HUDEP-2 (cell line): ENCODE data around the gene CXCR1.
"Not testable (repeated sequence)": the region's sequence is repeated elsewhere in the genome, so short reads cannot be mapped to it uniquely, and the experiment has no call there.

ENCODE experiments used
- DNase-seq, 76 experiments: peaks; one replicate each; lab custom pipeline; 2025; ENCODE audit not compliant: unreplicated experiment in 76 of 76; lab: John Stamatoyannopoulos, UW

Gene CXCR1

DNA sequence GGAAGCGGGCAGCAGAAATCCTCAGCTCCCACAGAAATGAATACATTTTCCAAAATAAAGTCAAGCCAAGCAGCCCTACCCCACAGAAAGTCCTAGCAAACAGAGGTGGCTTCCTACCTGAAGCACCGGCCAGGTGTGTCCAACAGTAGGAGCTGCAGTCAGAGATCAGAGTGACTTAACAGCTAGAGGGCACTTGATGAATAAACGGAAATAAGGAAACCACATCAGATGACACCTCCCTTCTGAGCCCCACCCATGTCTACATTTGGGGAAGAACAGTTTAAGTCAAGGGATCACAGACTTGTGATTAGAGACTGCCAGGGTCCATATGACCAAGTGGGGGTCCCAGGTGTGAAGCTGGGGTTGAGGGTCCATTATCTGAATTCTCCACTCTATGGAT, at the start of gene CXCR1:
Gene CXCR1, minus strand, starts transcription at position 172 of the 400 bp plus-strand sequence. CDS start 1,751 bp downstream, outside the sequence.
- peak in 5 of 76 experiments; percentile 4 to 30 (median 14) for DNase-seq

DNA sequence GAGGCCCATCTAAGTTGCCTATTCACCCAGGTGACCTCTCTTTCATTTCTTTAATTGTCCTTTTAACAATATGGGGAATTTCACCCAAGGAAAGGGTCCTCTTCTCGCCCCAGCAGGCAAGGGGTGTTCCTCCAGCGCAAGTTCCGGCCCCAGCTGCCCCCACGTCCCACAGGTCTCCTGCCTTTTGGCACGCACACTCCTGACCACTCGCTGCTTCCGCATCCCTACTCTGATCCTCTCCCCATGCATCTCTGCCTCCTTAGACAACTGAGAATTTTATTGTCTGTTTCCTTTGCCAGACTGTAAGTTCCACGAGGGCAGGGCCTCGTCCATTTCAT, 49.5 kb upstream of the CXCR1 start:
- DNase-seq: no peak

DNA sequence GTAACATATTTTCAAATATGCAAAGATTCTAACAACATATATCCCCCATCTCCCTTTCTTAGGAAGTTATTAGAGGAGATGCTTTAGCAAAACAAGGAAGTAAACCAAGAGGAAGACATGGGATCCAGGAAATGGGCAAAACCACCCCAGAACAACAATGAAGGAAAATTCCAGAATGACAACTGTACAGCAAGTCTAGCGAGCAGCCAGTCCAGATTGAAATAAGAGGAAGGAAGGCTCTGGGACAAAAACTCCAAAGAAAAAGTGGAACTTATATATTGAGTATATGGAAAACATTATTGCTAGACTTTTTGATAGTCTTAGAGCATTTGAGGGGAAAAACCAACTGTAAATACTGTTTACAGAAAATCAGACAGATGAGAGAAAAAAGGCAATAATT, 47.4 kb upstream of the CXCR1 start:
- no peak for DNase-seq

DNA sequence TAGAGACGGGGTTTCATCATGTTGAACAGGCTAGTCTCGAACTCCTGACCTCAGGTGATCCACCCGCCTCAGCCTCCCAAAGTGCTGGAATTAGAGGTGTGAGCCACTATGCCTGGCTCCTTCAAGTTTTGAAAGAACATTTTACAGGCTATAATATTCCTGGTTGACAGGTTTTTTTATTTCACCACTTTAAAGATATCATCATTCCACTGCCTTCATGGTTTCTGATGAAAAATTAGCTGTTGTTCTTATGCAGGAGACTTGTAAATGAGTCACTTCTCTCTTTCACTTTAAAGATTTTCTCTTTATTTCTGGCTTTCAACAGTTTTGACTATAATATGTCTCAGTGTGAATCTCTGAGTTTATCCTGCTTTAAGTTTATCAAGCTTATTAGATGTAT, 42.3 kb upstream of the CXCR1 start:
- DNase-seq: no peak

DNA sequence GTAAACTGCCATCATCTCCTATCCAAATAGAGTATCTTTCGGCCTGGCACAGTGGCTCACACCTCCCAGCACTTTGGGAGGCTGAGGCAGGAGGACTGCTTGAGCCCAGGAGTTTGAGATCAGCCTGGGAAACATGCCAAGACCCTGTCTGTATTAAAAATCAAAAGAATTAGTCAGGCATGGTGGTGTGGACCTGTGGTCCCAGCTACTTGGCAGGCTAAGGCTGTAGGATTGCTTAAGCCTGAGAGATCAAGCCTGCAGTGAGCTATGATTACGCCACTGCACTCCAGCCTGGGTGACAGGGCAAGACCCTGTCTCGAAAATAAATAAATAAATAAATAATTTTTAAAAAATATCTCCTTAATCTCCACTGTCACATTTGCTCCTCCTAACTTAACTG, 35.5 kb upstream of the CXCR1 start:
- DNase-seq: no peak

DNA sequence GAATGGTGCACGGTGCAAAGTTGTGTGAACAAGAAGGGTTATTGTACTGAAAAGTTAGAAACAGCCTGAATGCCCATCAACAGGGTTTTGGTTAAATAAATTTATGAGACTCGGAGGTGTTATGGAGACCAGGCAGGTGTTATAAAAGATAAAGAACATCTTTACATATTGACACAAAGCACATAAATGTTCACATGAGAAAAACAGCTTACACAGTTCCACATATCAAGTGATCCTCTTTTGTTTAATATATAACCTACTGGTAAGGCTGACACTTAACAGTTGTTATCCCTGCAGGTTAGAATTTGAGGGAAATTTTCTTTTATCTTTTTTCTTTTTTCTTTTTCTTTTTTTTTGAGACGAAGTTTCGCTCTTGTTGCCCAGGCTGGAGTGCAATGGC, 30.2 kb upstream of the CXCR1 start:
- DNase-seq: no peak

DNA sequence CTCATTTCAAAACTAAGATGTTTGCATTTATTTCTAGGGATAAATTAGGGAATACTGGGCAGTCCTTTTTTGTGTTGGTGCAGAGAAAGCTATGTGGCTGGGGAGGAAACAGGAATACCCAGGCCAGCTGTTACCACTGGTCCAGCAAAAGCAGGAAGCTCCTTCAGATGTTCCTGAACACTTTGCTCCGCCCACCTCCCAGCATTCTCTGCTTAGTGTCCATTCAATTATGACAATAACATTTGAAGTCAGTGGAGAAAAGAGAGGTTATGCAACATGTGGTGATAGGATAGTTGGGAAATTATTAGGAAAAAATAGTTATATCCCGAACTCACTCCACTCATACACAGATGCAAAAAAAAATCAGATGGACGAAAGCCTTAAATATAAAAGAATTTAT, 28.1 kb upstream of the CXCR1 start:
- no peak for DNase-seq

DNA sequence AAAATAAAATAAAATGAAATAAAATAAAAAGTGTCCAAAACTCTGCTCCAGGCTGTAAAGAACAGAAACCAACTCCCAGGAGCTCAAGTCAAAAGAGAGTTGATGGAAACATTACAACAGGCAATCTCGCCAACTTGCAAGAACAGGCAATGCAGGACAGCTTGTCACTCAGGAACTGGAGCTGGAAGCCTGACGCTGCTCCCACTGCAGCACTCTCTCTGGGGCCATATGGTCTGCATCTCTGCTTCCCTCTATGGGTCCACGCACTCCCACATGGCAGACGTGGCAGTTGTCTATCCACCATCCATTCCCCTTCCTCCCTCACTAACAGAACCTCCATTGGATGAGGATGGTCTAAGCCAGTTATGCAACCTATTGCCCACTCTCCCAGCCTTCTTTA, 26.9 kb upstream of the CXCR1 start:
- DNase-seq: no peak

DNA sequence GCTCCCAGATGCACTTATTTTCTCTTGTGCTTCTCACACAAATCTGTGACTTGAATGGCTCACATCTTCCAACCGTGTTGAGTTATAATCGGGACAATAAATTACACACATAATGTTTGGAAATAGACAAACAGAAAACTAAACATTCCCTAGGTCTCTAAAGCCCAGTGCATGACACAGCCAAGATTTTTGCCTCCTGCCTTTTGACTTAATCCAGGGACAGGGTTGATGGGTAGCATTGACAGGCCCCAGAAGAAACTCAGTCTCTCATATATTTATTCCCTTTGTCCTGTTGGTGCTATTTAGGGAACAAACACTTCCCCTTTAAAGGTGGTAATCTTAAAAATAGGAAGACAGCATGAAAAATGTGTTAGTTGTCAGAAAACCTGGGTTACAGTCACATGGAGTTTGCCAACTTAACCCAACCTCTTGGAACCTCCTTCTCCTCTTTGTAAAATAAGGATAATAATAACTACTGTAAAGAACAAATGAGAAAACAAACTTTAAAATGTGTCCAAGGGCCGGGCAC, 26.2 kb upstream of the CXCR1 start:
- DNase-seq: no peak

DNA sequence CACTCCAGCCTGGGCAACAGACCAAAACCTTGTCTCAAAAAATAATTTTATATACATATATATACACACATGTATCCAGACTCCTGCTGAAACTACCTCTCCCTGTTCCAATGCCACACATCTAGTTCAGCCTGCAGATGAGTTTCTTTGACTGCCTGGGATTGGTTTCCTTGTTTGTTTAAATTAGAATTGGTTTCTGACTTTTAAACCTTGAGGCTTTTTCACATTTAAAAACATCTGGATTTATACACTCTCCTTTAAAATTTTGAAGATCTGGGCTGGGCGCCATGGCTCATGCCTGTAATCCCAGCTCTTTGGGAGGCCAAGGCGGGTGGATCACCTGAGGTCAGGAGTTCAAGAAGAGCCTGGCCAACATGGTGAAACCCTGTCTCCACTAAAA, 21.8 kb upstream of the CXCR1 start:
- DNase-seq: no peak

DNA sequence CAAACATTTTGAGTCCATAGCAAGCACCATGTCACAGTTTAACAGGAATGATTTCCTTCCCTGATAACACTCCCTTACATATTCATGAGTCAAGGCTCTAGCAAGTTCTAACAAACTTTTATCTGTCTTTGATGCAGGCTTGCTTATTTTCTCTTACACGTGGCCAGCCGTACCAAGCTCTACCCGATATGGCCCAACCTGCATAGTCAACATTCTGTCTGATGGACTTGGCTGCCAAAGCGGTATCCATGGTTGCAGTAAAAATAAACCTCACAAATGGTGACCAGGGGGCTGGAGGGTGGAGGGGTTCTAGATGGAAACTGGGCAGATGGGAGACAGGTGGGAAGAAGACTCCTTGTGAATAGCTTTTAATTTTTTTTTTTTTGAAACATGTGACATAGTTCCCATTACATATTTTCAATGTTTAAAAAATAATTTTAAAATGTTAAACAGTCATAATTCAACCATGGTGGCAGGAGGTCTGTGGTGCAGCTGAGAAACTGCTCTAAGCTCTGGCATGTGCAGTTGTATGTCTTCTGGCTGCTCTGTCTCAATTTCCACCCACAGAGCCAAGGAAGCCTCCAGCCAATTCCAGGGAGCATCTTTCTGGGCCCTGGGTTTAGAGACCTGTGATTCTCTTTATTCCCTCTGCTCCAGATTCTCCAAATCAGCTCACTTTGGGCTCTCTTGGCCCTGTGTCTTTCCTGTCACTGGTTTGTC, 20.7 kb upstream of the CXCR1 start:
- DNase-seq: no peak

DNA sequence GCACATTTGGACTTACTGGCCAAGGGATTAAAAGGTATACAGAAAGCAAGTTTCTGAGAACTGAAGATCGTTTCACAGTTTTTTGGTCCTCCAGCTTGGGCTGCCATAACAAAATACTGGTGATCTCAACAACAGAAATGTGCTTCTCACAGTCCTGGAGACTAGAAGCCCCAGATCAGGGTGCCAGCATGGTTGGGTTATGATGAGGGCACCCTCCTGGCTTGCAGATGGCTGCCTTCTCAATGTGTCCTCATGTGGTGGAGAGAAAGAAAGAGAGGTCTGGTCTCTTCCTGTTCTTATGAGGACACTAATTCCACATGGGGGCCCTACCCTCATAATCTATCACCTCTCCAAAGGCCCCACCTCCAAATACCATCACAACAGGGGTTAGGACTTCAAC, 20.1 kb upstream of the CXCR1 start:
- no peak for DNase-seq

DNA sequence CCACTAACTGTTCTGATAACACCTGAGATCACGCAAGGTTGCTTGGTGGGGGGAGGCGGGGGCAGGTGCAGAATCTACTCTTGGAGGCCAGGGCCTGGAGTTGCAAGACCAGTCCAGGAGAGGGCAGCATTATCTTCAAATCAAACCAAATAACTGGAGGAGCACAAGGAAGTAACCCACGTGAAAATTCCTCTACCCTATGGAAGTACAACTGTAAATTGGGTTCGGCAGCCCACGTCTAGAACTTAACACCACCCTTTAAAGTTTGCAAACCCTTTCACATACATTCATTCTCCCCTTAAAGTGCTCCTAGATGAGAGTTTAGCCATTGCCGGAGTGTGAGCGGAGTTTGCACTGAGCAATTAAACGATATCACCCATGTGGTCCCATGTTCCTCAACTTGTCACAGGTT, 19.6 kb upstream of the CXCR1 start:
- peak in 58 of 76 experiments; percentile 4 to 71 (median 35) for DNase-seq

DNA sequence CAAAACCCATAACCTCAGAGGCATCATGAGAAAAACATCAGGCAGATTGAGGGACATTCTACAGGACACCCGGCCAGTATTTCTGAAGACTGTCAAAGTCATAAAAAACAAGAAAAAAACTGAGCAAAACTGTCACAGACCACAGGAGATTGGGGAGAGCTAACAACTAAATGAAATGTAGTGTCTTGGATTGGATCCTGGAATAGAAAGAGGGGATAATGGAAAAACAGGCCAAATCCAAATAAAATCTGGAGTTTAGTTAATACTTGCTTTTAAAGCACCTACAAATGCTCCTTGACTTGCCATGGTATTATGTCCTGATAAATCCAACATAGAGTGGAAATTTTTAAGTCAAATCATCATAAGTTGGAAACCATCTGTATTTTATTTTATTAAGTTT, 17.6 kb upstream of the CXCR1 start:
- no peak for DNase-seq

DNA sequence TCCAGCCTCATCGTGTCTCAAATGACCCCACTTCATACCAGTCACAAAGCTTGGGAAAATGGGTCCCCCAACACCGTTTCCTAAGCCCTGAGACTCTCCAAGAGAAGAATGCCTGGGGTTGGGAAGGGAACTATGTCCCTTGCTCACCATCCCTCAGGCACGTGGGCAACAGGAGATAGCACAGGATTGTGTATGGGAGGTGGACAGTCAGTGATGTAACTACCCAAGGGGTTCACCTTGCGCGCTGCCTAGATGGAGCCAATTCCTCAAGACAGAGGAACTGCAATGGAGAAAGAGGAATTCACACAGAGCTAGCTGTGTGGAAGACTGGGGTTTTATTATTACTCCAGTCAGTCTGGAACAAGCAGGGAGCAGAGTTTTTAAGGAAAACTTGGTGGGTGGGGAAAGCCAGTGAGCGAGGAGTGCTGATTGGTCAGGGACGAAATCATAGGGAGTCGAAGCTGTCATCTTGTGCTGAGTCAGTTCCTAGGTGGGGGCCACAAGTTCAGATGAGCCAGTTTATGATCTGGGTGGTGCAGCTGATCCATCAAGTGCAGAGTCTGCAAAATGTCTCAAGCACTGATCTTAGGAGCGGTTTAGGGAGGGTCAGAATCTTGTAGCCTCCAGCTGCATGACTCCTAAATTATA, 13.8 kb upstream of the CXCR1 start:
- DNase-seq: peak in 2 of 76 experiments; percentile 6 to 19

DNA sequence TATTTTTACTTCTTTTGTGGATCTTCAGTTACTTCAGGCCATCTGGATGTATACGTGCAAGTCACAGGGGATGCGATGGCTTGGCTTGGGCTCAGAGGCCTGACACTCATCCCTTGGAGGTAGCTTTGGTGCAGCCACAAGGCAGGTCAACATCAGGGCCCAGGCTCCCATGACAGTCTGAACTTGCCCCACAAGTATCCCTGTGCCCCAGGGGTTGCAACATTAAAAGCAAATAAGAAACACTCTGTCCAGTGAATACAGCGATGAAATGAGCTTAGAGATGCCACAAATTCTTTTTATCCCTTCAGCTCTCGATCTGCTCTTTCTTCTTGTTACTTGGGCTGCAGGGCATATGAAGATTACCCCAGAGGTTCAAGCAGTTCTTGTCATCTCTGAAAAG, 13.0 kb upstream of the CXCR1 start:
- DNase-seq: no peak

DNA sequence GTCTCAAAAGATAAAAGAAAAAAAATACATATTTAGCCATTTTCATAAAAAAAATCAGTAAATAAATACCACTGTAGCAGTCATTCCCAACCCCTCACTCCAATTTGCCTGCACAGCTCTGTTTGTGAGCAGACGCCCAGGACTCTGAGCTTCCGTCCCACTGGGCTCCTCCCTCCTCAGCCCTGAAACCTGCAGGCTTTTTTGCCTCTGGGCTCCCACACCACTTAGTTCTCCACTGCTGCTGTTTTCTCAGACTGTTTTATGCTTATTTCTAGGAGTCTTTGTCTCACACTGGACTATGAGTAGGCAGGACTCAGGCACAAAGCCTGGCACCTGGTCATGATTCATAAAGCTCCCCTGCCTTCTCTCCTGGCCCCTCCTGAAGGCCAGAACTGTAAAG, 6.1 kb upstream of the CXCR1 start:
- DNase-seq: no peak

DNA sequence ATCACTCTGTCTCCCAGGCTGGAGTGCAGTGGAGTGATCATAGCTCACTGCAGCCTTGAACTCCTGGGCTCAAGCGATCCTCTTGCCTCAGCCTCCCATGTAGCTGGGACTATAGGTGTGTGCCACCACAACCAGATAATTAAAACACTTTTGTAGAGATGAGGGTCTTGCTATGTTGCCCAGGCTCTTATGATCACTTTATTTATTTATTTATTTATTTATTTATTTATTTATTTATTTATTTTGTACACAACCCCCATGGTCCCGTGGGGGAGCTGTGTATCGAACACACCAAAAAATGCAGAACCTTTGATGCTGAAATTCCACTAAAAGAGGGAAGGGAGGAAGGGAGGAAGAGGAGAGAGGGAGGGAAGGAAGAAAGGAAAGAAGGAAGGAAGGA, 5.0 kb upstream of the CXCR1 start:
- not testable (repeated sequence) for DNase-seq

DNA sequence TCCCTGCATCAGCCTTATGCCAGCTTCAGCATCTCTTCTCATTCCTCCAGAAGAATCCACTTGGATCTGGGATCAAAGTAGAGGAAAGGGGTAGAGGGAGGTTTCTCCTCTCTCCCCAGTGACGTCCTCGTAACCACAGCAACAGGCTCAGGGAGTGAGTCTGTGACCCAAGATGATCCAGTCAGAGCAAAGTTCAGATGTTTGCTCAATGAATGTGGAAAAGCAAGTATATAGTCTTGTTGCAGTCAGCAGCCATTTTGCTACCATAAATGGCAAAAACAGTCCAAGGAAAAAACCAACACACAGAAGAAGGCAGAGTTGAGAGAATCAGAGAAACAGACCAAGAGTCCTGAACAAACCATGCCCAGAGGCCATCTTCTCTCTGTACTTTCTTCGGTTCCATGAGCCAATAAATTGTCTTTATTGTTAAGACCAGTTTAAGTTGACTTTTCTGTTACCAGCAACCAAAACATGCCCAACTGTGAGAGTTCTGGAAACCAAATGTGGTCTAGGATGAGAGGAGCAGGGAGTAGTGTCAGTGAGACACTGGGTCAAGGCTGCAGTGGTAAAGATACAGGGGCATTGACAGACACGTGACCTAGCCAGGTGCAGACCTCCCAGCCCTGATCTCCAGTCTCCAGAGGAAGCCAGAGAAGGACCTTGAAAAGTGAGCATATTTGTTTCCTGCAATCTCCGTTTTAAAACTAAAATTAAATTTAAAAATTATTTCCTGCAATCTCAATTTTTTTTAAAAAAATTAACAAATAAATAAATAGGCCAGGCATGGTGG, 3.2 kb upstream of the CXCR1 start:
- no peak for DNase-seq

DNA sequence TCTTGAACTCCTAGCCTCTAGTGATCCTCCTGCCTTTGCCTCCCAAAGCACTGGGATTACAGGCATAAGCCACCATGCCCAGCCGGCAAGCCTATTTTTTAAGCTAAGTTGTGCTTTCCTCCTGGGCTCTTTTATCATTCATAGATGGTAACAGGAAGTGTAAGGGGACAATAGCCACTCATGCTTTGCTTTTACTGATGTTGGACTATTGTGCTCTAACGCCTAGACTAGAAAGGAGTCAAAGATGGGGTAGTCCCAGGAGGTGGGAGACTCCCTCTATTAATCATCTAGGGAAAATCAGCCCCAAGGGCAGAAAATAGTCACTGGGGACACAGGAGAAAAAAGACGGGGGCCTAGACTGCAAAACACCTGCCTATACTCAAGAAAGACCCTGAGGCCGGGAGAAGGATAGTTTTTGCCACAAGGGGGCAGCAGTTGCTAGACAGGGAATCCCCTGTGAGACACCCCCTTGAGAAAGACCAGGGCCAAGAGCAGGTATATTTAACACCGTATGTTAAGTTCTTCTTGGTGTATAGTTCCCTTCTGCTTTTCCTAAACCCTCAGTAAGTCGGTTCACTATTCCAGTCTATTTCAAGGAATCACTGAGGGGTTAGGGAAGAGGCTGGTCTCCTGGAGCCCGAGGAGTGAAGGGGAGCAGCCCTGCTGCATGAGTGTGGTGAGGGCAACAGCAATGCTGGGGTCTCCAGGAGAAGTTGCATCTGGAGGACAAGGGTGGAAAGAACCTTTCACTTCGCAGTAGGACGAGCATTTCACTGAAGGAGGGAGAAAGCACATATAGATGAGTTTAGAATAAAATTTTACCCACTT, 2.1 kb upstream of the CXCR1 start:
- DNase-seq: peak in 44 of 76 experiments; percentile 2 to 55 (median 28)

DNA sequence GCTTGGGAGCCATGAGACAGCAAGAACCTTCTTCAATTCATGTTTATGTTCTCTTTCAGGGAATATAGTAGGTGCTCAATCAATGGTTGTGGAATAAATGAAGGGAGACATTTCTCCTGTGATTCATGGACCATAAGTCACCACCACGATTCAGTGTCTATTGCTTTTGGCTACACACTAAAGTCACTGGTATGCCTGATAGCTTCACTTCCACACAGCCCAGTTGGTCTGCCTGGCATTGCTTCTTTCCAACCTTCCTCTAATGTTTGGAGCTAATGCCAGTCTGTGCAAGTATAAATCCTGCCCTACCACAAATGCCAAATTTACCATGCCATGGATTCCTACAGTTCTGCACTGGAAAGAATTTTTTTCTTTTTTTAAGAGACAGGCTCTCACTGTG, 1.3 kb upstream of the CXCR1 start:
- no peak for DNase-seq
